Type B pancreatic cell (in vitro differentiated cells): ENCODE results near the gene PRKN. TPM values are rescaled to one million over a fixed set of nuclear protein-coding genes. Genes with fewer than 3 reads are reported as not detected.

Experiments
- DNase-seq: peaks from one replicate; pipeline ENCODE4 v3.0.0; 2021; ENCODE audit warnings: mixed read lengths; ENCODE audit not compliant: unreplicated experiment; ENCODE audit errors: extremely low spot score
- H3K27ac Mint-ChIP-seq: 2 replicates; pipeline ENCODE4 v1.8.0; 2021; ENCODE audit warnings: mild to moderate bottlenecking, mixed read lengths
- H3K27me3 Mint-ChIP-seq: 2 replicates; pipeline ENCODE4 v1.8.0; 2021; ENCODE audit warnings: mixed read lengths
- H3K36me3 Mint-ChIP-seq: 2 replicates; pipeline ENCODE4 v1.8.0; 2021; ENCODE audit warnings: mixed read lengths
- H3K4me1 Mint-ChIP-seq: one replicate; pipeline ENCODE4 v1.8.0; 2021; ENCODE audit warnings: mixed read lengths; ENCODE audit not compliant: unreplicated experiment
- H3K4me3 Mint-ChIP-seq: 2 replicates; pipeline ENCODE4 v1.8.0; 2021; ENCODE audit warnings: mild to moderate bottlenecking, mixed read lengths
- H3K9me3 Mint-ChIP-seq: 2 replicates; pipeline ENCODE4 v1.8.0; 2021; ENCODE audit warnings: mixed read lengths
- CTCF ChIP-seq: fragments of 200-600 bp; sonication (generic); conservative IDR thresholded peaks from 2 replicates; pipeline ENCODE4 v1.5.0; 2021; ENCODE audit warnings: antibody characterized with exemption, mild to moderate bottlenecking
- total RNA-seq: library from RNA; stranded (reverse); gene quantifications from 2 replicates; pipeline ENCODE4 v1.2.1, GENCODE V29; 2021; ENCODE audit warnings: low replicate concordance

Gene PRKN
- total RNA-seq, 1 donor from 2014 or later: 6.2 TPM

GRCh38 chr6:161647234-161647633 lies 1080.3 kb downstream of the PRKN start:
- H3K27ac Mint-ChIP-seq: no peak overlapping the region
- H3K27me3 Mint-ChIP-seq: no peaks in the 10 kb centered on the region
- no peaks in the 10 kb centered on the region for H3K4me1 Mint-ChIP-seq
- H3K9me3 Mint-ChIP-seq: no peaks in the 10 kb centered on the region
- H3K36me3 Mint-ChIP-seq: no peaks in the 10 kb centered on the region
- H3K4me3 Mint-ChIP-seq: no peak overlapping the region
- DNase-seq: no peak
- no peak for TF ChIP-seq CTCF

GRCh38 chr6:161644521-161644920 lies 1083.0 kb downstream of the PRKN start:
- no peak for DNase-seq
- Mint-ChIP-seq H3K27me3 (no peaks in the 10 kb centered on the region), H3K4me1 (peaks cover 21% of the 10 kb centered on the region), H3K27ac (no peak overlapping the region), H3K36me3 (peaks cover 1% of the 10 kb centered on the region), H3K9me3 (peaks cover 1% of the 10 kb centered on the region), H3K4me3 (no peak overlapping the region)
- no peak for TF ChIP-seq CTCF

GRCh38 chr6:161641175-161641574 lies 1086.4 kb downstream of the PRKN start:
- Mint-ChIP-seq H3K27me3 (no peaks in the 10 kb centered on the region), H3K36me3 (peaks cover 4% of the 10 kb centered on the region), H3K27ac (no peak overlapping the region), H3K4me3 (no peak overlapping the region), H3K9me3 (peaks cover 8% of the 10 kb centered on the region), H3K4me1 (peaks cover 28% of the 10 kb centered on the region)
- no peak for DNase-seq
- no peak for TF ChIP-seq CTCF

- H3K9me3 Mint-ChIP-seq: peaks cover 8% of the 10 kb centered on the region
- H3K4me1 Mint-ChIP-seq: peaks cover 28% of the 10 kb centered on the region
- H3K27ac Mint-ChIP-seq: peak overlapping the region; percentile 39
- no peak for DNase-seq
- TF ChIP-seq CTCF: no peak
- H3K36me3 Mint-ChIP-seq: peaks cover 4% of the 10 kb centered on the region
- peak overlapping the region; percentile 6 for H3K4me3 Mint-ChIP-seq
- H3K27me3 Mint-ChIP-seq: no peaks in the 10 kb centered on the region
Observed at GRCh38 chr6:161639772-161640171, 1087.8 kb downstream of the PRKN start.

GRCh38 chr6:161637658-161638057 lies 1089.9 kb downstream of the PRKN start:
- H3K27me3 Mint-ChIP-seq: no peaks in the 10 kb centered on the region
- no peak for DNase-seq
- peaks cover 28% of the 10 kb centered on the region for H3K4me1 Mint-ChIP-seq
- no peak overlapping the region for H3K4me3 Mint-ChIP-seq
- TF ChIP-seq CTCF: no peak
- no peak overlapping the region for H3K27ac Mint-ChIP-seq
- peaks cover 4% of the 10 kb centered on the region for H3K36me3 Mint-ChIP-seq
- peaks cover 8% of the 10 kb centered on the region for H3K9me3 Mint-ChIP-seq

GRCh38 chr6:161636882-161637430 lies 1090.6 kb downstream of the PRKN start:
- no peak for DNase-seq
- H3K4me1 Mint-ChIP-seq: peaks cover 30% of the 10 kb centered on the region

More at GRCh38 chr6:161636882-161637430, 1090.6 kb downstream of the PRKN start:
- H3K4me3 Mint-ChIP-seq: no peak overlapping the region
- peaks cover 4% of the 10 kb centered on the region for H3K36me3 Mint-ChIP-seq
- H3K27me3 Mint-ChIP-seq: no peaks in the 10 kb centered on the region
- no peak for TF ChIP-seq CTCF
- H3K27ac Mint-ChIP-seq: no peak overlapping the region
- H3K9me3 Mint-ChIP-seq: peaks cover 8% of the 10 kb centered on the region
